Measurements from ENCODE around the gene TMEM207. TPM values are rescaled to one million over a fixed set of nuclear protein-coding genes. Genes with fewer than 3 reads are reported as not detected.

TMEM207 gene
- total RNA-seq, 1 experiment from 2014 or later, result not detected

- DNase-seq (ENCODE audit: low read depth, low spot score) (no peak), ATAC-seq (no peak)
- no peaks in the 10 kb centered on the region for H3K36me3 ChIP-seq (ENCODE audit: control insufficient read depth in 1 of 2, insufficient read depth in 2 of 2, low read length in 2 of 2)
- H3K4me2 ChIP-seq (ENCODE audit: low read length), result no peak overlapping the region
- no peaks in the 10 kb centered on the region for H3K79me2 ChIP-seq (ENCODE audit: insufficient read depth, low read length)
- no peak for TF ChIP-seq CBX3 (IDR thresholded peaks at IDR 0.05; ENCODE audit: low read depth)
- TF ChIP-seq MAX (IDR thresholded peaks at IDR 0.05), result no peak
- TF ChIP-seq EZH2 (IDR thresholded peaks at IDR 0.05), result no peak
- no peak for TF ChIP-seq POLR2A (IDR thresholded peaks at IDR 0.05; ENCODE audit: borderline replicate concordance, extremely low read depth, insufficient read depth, insufficient read length)
- no peak for TF ChIP-seq TCF7L2 (IDR thresholded peaks at IDR 0.05; ENCODE audit: borderline replicate concordance, extremely low read depth, insufficient read depth, insufficient read length)
- TF ChIP-seq CTCF (IDR thresholded peaks at IDR 0.05 in 2 of 3, conservative IDR thresholded peaks at IDR 0.05 in 1 of 3; ENCODE audit: borderline replicate concordance in 1 of 3, insufficient read depth in 1 of 3, low read depth in 2 of 3, low read length in 2 of 3), result no peak
- TF ChIP-seq ZFX (IDR thresholded peaks at IDR 0.05), result no peak
- no peak for TF ChIP-seq ELF1 (IDR thresholded peaks at IDR 0.05; ENCODE audit: borderline replicate concordance, low read depth)
- no peak for TF ChIP-seq POLR2AphosphoS5 (IDR thresholded peaks at IDR 0.05; ENCODE audit: low read depth, low read length)
- no peak for TF ChIP-seq FOSL1 (IDR thresholded peaks at IDR 0.05; ENCODE audit: low read depth)
- TF ChIP-seq RAD21 (IDR thresholded peaks at IDR 0.05; ENCODE audit: low read depth), result no peak
- TF ChIP-seq JUND (IDR thresholded peaks at IDR 0.05), result no peak
- TF ChIP-seq ZBTB33 (IDR thresholded peaks at IDR 0.05; ENCODE audit: extremely low read depth, insufficient replicate concordance, low read length), result no peak
- no peak for TF ChIP-seq YY1 (IDR thresholded peaks at IDR 0.05; ENCODE audit: extremely low read depth, insufficient replicate concordance, low read depth, low read length)
- no peak for TF ChIP-seq EZH2phosphoT487 (IDR thresholded peaks at IDR 0.05; ENCODE audit: borderline replicate concordance)
- TF ChIP-seq SRF (IDR thresholded peaks at IDR 0.05; ENCODE audit: low read depth), result no peak
- TF ChIP-seq SIN3A (IDR thresholded peaks at IDR 0.05; ENCODE audit: low read depth), result no peak
- TF ChIP-seq ATF3 (IDR thresholded peaks at IDR 0.05), result no peak
- no peak for TF ChIP-seq REST (IDR thresholded peaks at IDR 0.05; ENCODE audit: low read depth)
- no peak for TF ChIP-seq ZNF274 (IDR thresholded peaks at IDR 0.05; ENCODE audit: low read depth, low read length)
- no TSS peak for BruUV-seq (replicated peaks)
- H3K27ac ChIP-seq (ENCODE audit: low read depth, low read length), result no peak overlapping the region
- no peak overlapping the region for H3K9ac ChIP-seq (ENCODE audit: low read length)
- no peaks in the 10 kb centered on the region for H3K27me3 ChIP-seq (ENCODE audit: insufficient read depth, low read length)
- ChIA-PET RAD21 (ENCODE audit: low non-redundant PET in 1 of 2, low total read pairs in 2 of 2, uncharacterized antibody in 2 of 2, unreplicated experiment in 2 of 2) (no interaction called here), POLR2A (no interaction called here), CTCF (no interaction called here)
- H3K4me3 ChIP-seq (replicated peaks in 1 of 2; ENCODE audit: low read depth in 1 of 2, low read length in 2 of 2), result no peak overlapping the region
- H3K9me3 ChIP-seq (ENCODE audit: control insufficient read depth in 1 of 2, insufficient read depth in 1 of 2, low read depth in 1 of 2, low read length in 2 of 2), result no peaks in the 10 kb centered on the region
- intact Hi-C loops (cut with micrococcal nuclease), result loop anchor here (10.0 kb wide), 1 partner anchor 355 kb away; no protein-coding TSS in a partner anchor
- peaks cover 0 to 2% of the 10 kb centered on the region in 2 experiments; a peak in 1 of 4 replicates for H3K4me1 ChIP-seq (ENCODE audit: control insufficient read depth in 1 of 2, insufficient read depth in 2 of 2, low read length in 2 of 2)
- no peaks in the 10 kb centered on the region for H3K9me2 ChIP-seq (ENCODE audit: insufficient read depth)
- H2AFZ ChIP-seq (ENCODE audit: low read depth, low read length, poor library complexity, severe bottlenecking), result no peak overlapping the region
- no peaks in the 10 kb centered on the region for H4K20me1 ChIP-seq (ENCODE audit: insufficient read depth)
These were observed 69.5 kb downstream of the TMEM207 start for GRCh38 chr3:190380184-190380583.

All from HCT116 (cell line).